Lung microvascular endothelial cell (primary cell): ENCODE data around the gene PLXNA4. TPM values are rescaled to one million over a fixed set of nuclear protein-coding genes. Genes with fewer than 3 reads are reported as not detected.

ENCODE experiments used
- DNase-seq, 2 donors: peaks; one replicate each; pipeline versions ENCODE4 v3.0.0 to v3.0.0-alpha.2; 2010; ENCODE audit warnings: low read depth in 2 of 2
- total RNA-seq: library from RNA; depleted of rRNA; stranded (reverse); fragments of >200 nt; gene quantifications from 2 replicates; pipeline ENCODE4 v1.2.1, GENCODE V29; 2014

Gene PLXNA4
- total RNA-seq, 1 donor from 2014 or later = 6.9 TPM

GRCh38 chr7:132361146-132361545 lies 215.1 kb downstream of the PLXNA4 start:
- no peak for DNase-seq

GRCh38 chr7:132359743-132360142 lies 216.5 kb downstream of the PLXNA4 start:
- no peak for DNase-seq

GRCh38 chr7:132355048-132355447 lies 221.2 kb downstream of the PLXNA4 start:
- peak; percentile 7 to 32 for DNase-seq

- no peak for DNase-seq
Measured at GRCh38 chr7:132354527-132354926, 221.7 kb downstream of the PLXNA4 start.

- no peak for DNase-seq
Measured at GRCh38 chr7:132353936-132354335, 222.3 kb downstream of the PLXNA4 start.

- no peak for DNase-seq
Measured at GRCh38 chr7:132352800-132353199, 223.5 kb downstream of the PLXNA4 start.

GRCh38 chr7:132351954-132352499 lies 224.2 kb downstream of the PLXNA4 start:
- DNase-seq = no peak

GRCh38 chr7:132350741-132351140 lies 225.5 kb downstream of the PLXNA4 start:
- no peak for DNase-seq

GRCh38 chr7:132349075-132349474 lies 227.2 kb downstream of the PLXNA4 start:
- no peak for DNase-seq

GRCh38 chr7:132348341-132348740 lies 227.9 kb downstream of the PLXNA4 start:
- DNase-seq = no peak

- DNase-seq = no peak
Measured at GRCh38 chr7:132347858-132348257, 228.4 kb downstream of the PLXNA4 start.

GRCh38 chr7:132347123-132347522 lies 229.1 kb downstream of the PLXNA4 start:
- no peak for DNase-seq

GRCh38 chr7:132345543-132346129 lies 230.6 kb downstream of the PLXNA4 start:
- DNase-seq = no peak

- no peak for DNase-seq
Measured at GRCh38 chr7:132345030-132345429, 231.2 kb downstream of the PLXNA4 start.

- no peak for DNase-seq
Measured at GRCh38 chr7:132343199-132343598, 233.1 kb downstream of the PLXNA4 start.

- peak in 1 of 2 donors; percentile 14 for DNase-seq
Measured at GRCh38 chr7:132337450-132338080, 238.7 kb downstream of the PLXNA4 start.

- DNase-seq = no peak
Measured at GRCh38 chr7:132336797-132337196, 239.5 kb downstream of the PLXNA4 start.

GRCh38 chr7:132333301-132333700 lies 243.0 kb downstream of the PLXNA4 start:
- no peak for DNase-seq

- DNase-seq = no peak
Measured at GRCh38 chr7:132328760-132329159, 247.5 kb downstream of the PLXNA4 start.

GRCh38 chr7:132328047-132328620 lies 248.1 kb downstream of the PLXNA4 start:
- no peak for DNase-seq

GRCh38 chr7:132326878-132327589 lies 249.2 kb downstream of the PLXNA4 start:
- DNase-seq = no peak

GRCh38 chr7:132322970-132323369 lies 253.3 kb downstream of the PLXNA4 start:
- no peak for DNase-seq
